Neural progenitor cell (in vitro differentiated cells): ENCODE measurements around the gene CALY. TPM values are rescaled to one million over a fixed set of nuclear protein-coding genes. Genes with fewer than 3 reads are reported as not detected.
"Not testable (repeated sequence)": the region's sequence is repeated elsewhere in the genome, so short reads cannot be mapped to it uniquely, and the experiment has no call there.

ENCODE experiments used
- DNase-seq: peaks from one replicate; pipeline ENCODE4 v3.0.0-alpha.2; 2016; ENCODE audit warnings: low spot score
- H2AFZ ChIP-seq: fragments of 200-600 bp; sonication (generic); replicated peaks from 2 replicates; pipeline ENCODE4 v1.6.1; 2016; ENCODE audit warnings: antibody characterized with exemption
- H3F3A ChIP-seq: fragments of 200-600 bp; sonication (generic); 2 replicates; pipeline ENCODE4 v1.6.1; 2016; ENCODE audit warnings: antibody characterized with exemption, low read depth
- H3K27ac ChIP-seq: fragments of 200-600 bp; sonication (generic); 2 replicates; pipeline ENCODE4 v1.5.1; 2016; ENCODE audit warnings: mild to moderate bottlenecking
- H3K27me3 ChIP-seq: fragments of 200-600 bp; sonication (generic); 2 replicates; pipeline ENCODE4 v1.6.1; 2016; ENCODE audit warnings: mild to moderate bottlenecking, moderate library complexity
- H3K36me3 ChIP-seq: fragments of 200-600 bp; sonication (generic); 2 replicates; pipeline ENCODE4 v1.5.1; 2016
- H3K4me1 ChIP-seq: fragments of 200-600 bp; sonication (generic); 2 replicates; pipeline ENCODE4 v1.6.1; 2016; ENCODE audit warnings: mixed run types
- H3K4me2 ChIP-seq: fragments of 200-600 bp; sonication (generic); 2 replicates; pipeline ENCODE4 v1.6.1; 2016
- H3K4me3 ChIP-seq: fragments of 200-600 bp; sonication (generic); 2 replicates; pipeline ENCODE4 v1.5.1; 2016
- H3K79me2 ChIP-seq: fragments of 200-600 bp; sonication (generic); 2 replicates; pipeline ENCODE4 v1.6.1; 2016; ENCODE audit warnings: low read depth
- H3K9ac ChIP-seq: fragments of 200-600 bp; sonication (generic); 2 replicates; pipeline ENCODE4 v1.6.1; 2016
- H3K9me3 ChIP-seq: fragments of 200-600 bp; sonication (generic); 2 replicates; pipeline ENCODE4 v1.5.1; 2016; ENCODE audit warnings: low read depth
- H4K20me1 ChIP-seq: fragments of 200-600 bp; sonication (generic); 2 replicates; pipeline ENCODE4 v1.6.1; 2016; ENCODE audit warnings: low read depth
- H3K27ac Mint-ChIP-seq: 3 replicates; pipeline ENCODE4 v1.8.0; 2021; ENCODE audit warnings: mixed read lengths
- H3K27me3 Mint-ChIP-seq: 2 replicates; pipeline ENCODE4 v1.8.0; 2022; ENCODE audit warnings: low read depth, mild to moderate bottlenecking, inconsistent platforms, moderate library complexity, mixed read lengths; ENCODE audit not compliant: insufficient read depth
- H3K36me3 Mint-ChIP-seq: 3 replicates; pipeline ENCODE4 v1.8.0; 2021; ENCODE audit warnings: mixed read lengths
- H3K4me1 Mint-ChIP-seq: 3 replicates; pipeline ENCODE4 v1.8.0; 2021; ENCODE audit warnings: mixed read lengths
- H3K4me3 Mint-ChIP-seq: 3 replicates; pipeline ENCODE4 v1.8.0; 2021; ENCODE audit warnings: mild to moderate bottlenecking, moderate library complexity, mixed read lengths
- H3K9me3 Mint-ChIP-seq: 3 replicates; pipeline ENCODE4 v1.8.0; 2020; ENCODE audit warnings: mixed read lengths
- EZH2 ChIP-seq: fragments of 200-600 bp; sonication (generic); IDR thresholded peaks from 2 replicates; pipeline ENCODE4 v1.6.1; 2017; ENCODE audit warnings: antibody characterized with exemption, mild to moderate bottlenecking, moderate library complexity
- EZH2phosphoT487 ChIP-seq: fragments of 200-600 bp; sonication (generic); IDR thresholded peaks from 2 replicates; pipeline ENCODE4 v1.6.1; 2017; ENCODE audit warnings: antibody characterized with exemption
- total RNA-seq: library from RNA; depleted of rRNA; stranded (reverse); fragments of >200 nt; gene quantifications from 2 replicates; pipeline ENCODE4 v1.2.3, GENCODE V29; 2015; ENCODE audit warnings: low replicate concordance
- TF ChIP-seq, protein P1 (sequence below): fragments of 200-600 bp; sonication (generic); IDR thresholded peaks from 2 replicates; pipeline ENCODE4 v1.5.1; 2017; ENCODE audit warnings: antibody characterized with exemption, mild to moderate bottlenecking

Gene CALY
- total RNA-seq, 1 donor from 2014 or later = not detected

DNA sequence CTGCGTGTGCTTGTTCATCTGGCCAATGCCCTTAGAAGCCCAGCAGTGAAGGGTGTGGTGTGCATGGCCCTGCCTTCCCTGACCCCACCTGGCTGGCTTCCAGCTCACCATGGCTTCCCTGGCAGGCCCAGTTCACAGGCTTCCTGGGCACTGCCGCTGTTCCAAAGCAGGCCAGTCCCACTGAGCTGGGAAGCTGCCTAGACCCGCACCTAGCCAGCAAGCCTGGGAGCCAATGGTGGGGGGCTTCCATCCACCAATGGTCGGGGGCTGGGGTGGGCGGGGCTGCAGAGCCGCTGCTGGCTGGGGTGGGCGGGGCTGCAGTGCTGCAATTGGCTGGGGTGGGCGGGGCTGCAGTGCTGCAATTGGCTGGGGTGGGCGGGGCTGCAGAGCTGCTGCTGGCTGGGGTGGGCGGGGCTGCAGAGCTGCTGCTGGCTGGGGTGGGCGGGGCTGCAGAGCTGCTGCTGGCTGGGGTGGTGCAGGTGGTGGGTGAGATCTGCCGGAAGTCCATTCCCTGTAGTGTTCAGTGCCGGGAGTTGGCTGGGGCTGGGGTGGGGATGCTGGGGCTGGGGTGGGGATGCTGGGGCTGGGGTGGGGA, 12.4 kb downstream of the CALY start:
- Mint-ChIP-seq H3K4me1 (peaks cover 15% of the 10 kb centered on the region), H3K36me3 (no peaks in the 10 kb centered on the region), H3K27ac (no peak overlapping the region), H3K4me3 (no peak overlapping the region), H3K27me3 (peaks cover 26% of the 10 kb centered on the region), H3K9me3 (peaks cover 4% of the 10 kb centered on the region)
- peak; percentile 92 for DNase-seq
- Histone ChIP-seq H3K36me3 (no peaks in the 10 kb centered on the region), H3K4me1 (peaks cover 18% of the 10 kb centered on the region), H3K79me2 (no peaks in the 10 kb centered on the region), H3K4me2 (peak overlapping the region; percentile 50), H2AFZ (peak overlapping the region; percentile 53), H3K27ac (no peak overlapping the region), H3K4me3 (peak overlapping the region; percentile 21), H4K20me1 (no peaks in the 10 kb centered on the region), H3F3A (peaks cover 19% of the 10 kb centered on the region), H3K27me3 (peaks cover 55% of the 10 kb centered on the region), H3K9me3 (no peaks in the 10 kb centered on the region), H3K9ac (no peak overlapping the region)
- TF ChIP-seq EZH2 (no peak), EZH2phosphoT487 (no peak)
- TF ChIP-seq, protein P1, sequence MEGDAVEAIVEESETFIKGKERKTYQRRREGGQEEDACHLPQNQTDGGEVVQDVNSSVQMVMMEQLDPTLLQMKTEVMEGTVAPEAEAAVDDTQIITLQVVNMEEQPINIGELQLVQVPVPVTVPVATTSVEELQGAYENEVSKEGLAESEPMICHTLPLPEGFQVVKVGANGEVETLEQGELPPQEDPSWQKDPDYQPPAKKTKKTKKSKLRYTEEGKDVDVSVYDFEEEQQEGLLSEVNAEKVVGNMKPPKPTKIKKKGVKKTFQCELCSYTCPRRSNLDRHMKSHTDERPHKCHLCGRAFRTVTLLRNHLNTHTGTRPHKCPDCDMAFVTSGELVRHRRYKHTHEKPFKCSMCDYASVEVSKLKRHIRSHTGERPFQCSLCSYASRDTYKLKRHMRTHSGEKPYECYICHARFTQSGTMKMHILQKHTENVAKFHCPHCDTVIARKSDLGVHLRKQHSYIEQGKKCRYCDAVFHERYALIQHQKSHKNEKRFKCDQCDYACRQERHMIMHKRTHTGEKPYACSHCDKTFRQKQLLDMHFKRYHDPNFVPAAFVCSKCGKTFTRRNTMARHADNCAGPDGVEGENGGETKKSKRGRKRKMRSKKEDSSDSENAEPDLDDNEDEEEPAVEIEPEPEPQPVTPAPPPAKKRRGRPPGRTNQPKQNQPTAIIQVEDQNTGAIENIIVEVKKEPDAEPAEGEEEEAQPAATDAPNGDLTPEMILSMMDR = no peak

DNA sequence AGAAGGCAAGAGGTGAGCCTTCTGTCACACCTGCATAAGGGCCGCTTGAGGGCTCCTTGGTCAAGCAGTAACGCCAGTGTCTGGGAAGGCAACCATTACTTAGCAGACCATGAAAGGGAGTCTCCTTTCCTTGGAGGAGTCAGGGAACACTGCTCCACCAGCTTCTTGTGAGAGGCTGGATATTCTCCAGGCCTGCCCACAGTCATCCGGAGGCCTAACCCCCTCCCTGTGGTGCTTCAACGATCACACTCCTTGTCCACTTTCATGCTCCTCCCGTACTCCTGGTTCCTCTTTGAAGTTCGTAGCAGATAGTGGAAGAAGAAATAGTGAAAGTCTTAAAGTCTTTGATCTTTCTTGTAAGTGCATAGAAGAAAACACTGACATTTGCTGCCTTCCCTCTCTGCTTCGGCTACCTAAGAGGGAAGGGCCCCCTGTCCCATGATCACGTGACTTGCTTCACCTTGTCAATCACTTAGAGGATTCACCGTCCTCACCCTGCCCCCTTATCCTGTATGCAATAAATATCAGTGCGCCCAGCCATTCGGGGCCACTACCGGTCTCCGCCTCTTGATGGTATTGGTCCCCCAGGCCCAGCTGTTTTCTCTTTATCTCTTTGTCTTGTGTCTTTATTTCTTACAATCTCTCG, 14.5 kb downstream of the CALY start:
- H3K9ac ChIP-seq, H3K27ac ChIP-seq, H3K79me2 ChIP-seq, H3K4me3 ChIP-seq, H2AFZ ChIP-seq, H3K36me3 Mint-ChIP-seq, H3K4me2 ChIP-seq, H3K4me3 Mint-ChIP-seq, H3K36me3 ChIP-seq, H3K27ac Mint-ChIP-seq, H3K9me3 Mint-ChIP-seq, H3K9me3 ChIP-seq, DNase-seq, H4K20me1 ChIP-seq: not testable (repeated sequence)
- Histone ChIP-seq H3F3A (peaks cover 19% of the 10 kb centered on the region), H3K27me3 (peaks cover 40% of the 10 kb centered on the region), H3K4me1 (peaks cover 15% of the 10 kb centered on the region)
- Mint-ChIP-seq H3K4me1 (peaks cover 14% of the 10 kb centered on the region), H3K27me3 (peaks cover 26% of the 10 kb centered on the region)

DNA sequence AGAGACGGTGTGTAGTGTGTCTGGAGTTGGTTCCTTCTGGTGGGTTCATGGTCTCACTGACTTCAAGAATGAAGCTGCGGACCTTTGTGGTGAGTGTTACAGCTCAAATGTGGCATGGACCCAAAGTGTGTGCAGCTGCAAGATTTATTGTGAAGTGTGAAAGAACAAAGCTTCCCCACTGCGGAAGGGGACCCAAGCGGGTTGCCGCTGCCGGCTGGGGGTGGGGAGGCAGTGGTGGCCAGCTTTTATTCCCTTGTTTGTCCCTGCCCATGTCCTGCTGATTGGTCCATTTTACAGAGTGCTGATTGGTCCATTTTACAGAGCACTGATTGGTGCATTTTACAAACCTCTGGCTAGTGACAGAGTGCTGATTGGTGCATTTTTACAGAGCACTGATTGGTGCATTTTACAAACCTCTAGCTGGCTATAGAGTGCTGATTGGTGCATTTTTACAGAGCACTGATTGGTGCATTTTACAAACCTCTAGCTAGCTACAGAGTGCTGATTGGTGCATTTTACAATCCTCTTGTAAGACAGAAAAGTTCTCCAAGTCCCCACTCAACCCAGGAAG, 15.8 kb downstream of the CALY start:
- H3K79me2 ChIP-seq, H2AFZ ChIP-seq, H3K4me3 ChIP-seq, H3K9me3 ChIP-seq, H3K36me3 ChIP-seq, H3K9me3 Mint-ChIP-seq, H3K4me2 ChIP-seq, H3K27ac ChIP-seq, H3K36me3 Mint-ChIP-seq, H4K20me1 ChIP-seq, DNase-seq, H3K9ac ChIP-seq, H3K4me3 Mint-ChIP-seq, H3K4me1 ChIP-seq, H3K27ac Mint-ChIP-seq, H3K4me1 Mint-ChIP-seq: not testable (repeated sequence)
- peaks cover 13% of the 10 kb centered on the region for H3K27me3 Mint-ChIP-seq
- Histone ChIP-seq H3K27me3 (peaks cover 28% of the 10 kb centered on the region), H3F3A (peaks cover 23% of the 10 kb centered on the region)

DNA sequence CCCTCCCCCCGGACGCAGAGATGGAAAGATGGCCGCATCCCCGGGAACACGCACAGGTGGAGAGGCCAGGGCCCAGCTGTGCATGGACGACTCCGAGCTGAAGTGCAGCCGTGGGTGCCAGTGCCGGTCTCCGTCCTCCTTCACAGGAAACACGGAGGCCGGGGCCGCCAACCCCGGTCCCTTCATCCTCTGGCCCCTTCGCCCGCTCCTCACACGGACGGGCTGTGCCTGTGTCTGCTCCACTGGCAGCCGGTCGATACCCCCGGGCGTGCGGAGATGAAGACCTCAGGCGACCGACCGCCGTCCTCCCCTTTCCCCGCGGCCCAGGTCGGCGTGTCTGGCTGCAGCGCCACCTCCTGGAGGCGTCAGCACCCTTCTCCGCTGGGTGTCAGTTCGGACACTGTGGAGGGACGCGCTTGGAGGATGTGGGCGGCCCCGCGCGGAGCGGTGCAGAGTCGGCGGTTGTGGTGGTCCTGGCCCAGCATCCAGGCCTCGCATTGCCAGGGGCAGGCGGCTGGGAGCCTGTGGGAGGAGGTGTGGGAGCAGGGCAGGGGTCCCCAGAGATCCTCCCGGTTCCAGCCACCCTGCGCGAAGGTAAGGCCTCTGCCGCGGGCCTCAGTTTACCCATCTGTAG, 18.1 kb downstream of the CALY start:
- Histone ChIP-seq H3K4me2 (peak overlapping the region; percentile 83), H3F3A (peaks cover 14% of the 10 kb centered on the region), H3K79me2 (no peaks in the 10 kb centered on the region), H3K4me1 (no peaks in the 10 kb centered on the region), H2AFZ (peak overlapping the region; percentile 97), H4K20me1 (no peaks in the 10 kb centered on the region), H3K9me3 (no peaks in the 10 kb centered on the region), H3K9ac (no peak overlapping the region), H3K27ac (no peak overlapping the region), H3K4me3 (peak overlapping the region; percentile 57), H3K36me3 (no peaks in the 10 kb centered on the region), H3K27me3 (peaks cover 15% of the 10 kb centered on the region)
- Mint-ChIP-seq H3K27ac (no peak overlapping the region), H3K36me3 (peaks cover 2% of the 10 kb centered on the region), H3K27me3 (peaks cover 10% of the 10 kb centered on the region), H3K4me3 (peak overlapping the region; percentile 43), H3K9me3 (peaks cover 4% of the 10 kb centered on the region), H3K4me1 (peaks cover 9% of the 10 kb centered on the region)
- TF ChIP-seq, protein P1 = peak; percentile 86
- TF ChIP-seq EZH2 = no peak
- DNase-seq = peak; percentile 88
